DND-41 (cell line): ENCODE results near the gene RMC1.

Experiments used
- ATAC-seq: fragments of 200-7000 bp; cut with Tn5 transposase; 3 replicates; pipeline ENCODE4 v1.9.1; 2021; ENCODE audit warnings: low read depth; ENCODE audit not compliant: insufficient read depth
- DNase-seq: peaks from one replicate; pipeline ENCODE4 v3.0.0-alpha.2; 2020
- H2AFZ ChIP-seq: 2 replicates; pipeline ENCODE4 v1.6.0; 2012; ENCODE audit warnings: low read depth, low read length
- H3K27ac ChIP-seq: 2 replicates; pipeline ENCODE4 v1.5.1; 2012; ENCODE audit warnings: low read length, inconsistent platforms
- H3K27me3 ChIP-seq: fragments of 200-600 bp; sonication (generic); 2 replicates; pipeline ENCODE4 v1.6.0; 2012; ENCODE audit warnings: low read length, mild to moderate bottlenecking, inconsistent platforms; ENCODE audit not compliant: insufficient read depth, poor library complexity
- H3K36me3 ChIP-seq: 2 replicates; pipeline ENCODE4 v1.5.1; 2012; ENCODE audit warnings: low read length, inconsistent platforms; ENCODE audit not compliant: insufficient read depth
- H3K4me1 ChIP-seq: 2 replicates; pipeline ENCODE4 v1.5.1; 2012; ENCODE audit warnings: mild to moderate bottlenecking, low read length; ENCODE audit not compliant: insufficient read depth
- H3K4me2 ChIP-seq: 2 replicates; pipeline ENCODE4 v1.6.0; 2012; ENCODE audit warnings: mild to moderate bottlenecking, moderate library complexity, low read length, inconsistent platforms; ENCODE audit not compliant: insufficient read depth
- H3K4me3 ChIP-seq, 2 experiments: fragments of 200-600 bp in 1 of 2; shearing (Covaris generic) in 1 of 2; 2 replicates each; pipeline ENCODE4 v1.5.1; 2012 to 2016; ENCODE audit warnings: inconsistent platforms in 2 of 2, low read length in 2 of 2, mild to moderate bottlenecking in 2 of 2, low read depth in 1 of 2, moderate library complexity in 1 of 2
- H3K79me2 ChIP-seq: 2 replicates; pipeline ENCODE4 v1.6.0; 2012; ENCODE audit warnings: low read length, inconsistent platforms; ENCODE audit not compliant: insufficient read depth
- H3K9ac ChIP-seq: 2 replicates; pipeline ENCODE4 v1.6.0; 2012; ENCODE audit warnings: low read depth, mild to moderate bottlenecking, inconsistent platforms, low read length, moderate library complexity
- H3K9me3 ChIP-seq: 2 replicates; pipeline ENCODE4 v1.5.1; 2012; ENCODE audit warnings: low read length, moderate library complexity, mild to moderate bottlenecking, inconsistent platforms; ENCODE audit not compliant: insufficient read depth, severe bottlenecking
- H4K20me1 ChIP-seq: 2 replicates; pipeline ENCODE4 v1.6.0; 2012; ENCODE audit warnings: low read length; ENCODE audit not compliant: insufficient read depth
- EZH2 ChIP-seq: IDR thresholded peaks from 3 replicates; pipeline ENCODE4 v1.6.1; 2012; ENCODE audit warnings: borderline replicate concordance, low read depth, mild to moderate bottlenecking, moderate library complexity, low read length, inconsistent platforms; ENCODE audit not compliant: severe bottlenecking
- TF ChIP-seq, protein P1 (sequence below): IDR thresholded peaks from 2 replicates; pipeline ENCODE4 v1.5.1; 2012; ENCODE audit warnings: borderline replicate concordance, low read length, moderate library complexity, mild to moderate bottlenecking; ENCODE audit not compliant: poor library complexity, severe bottlenecking; ENCODE audit errors: extremely low read depth

The RMC1 gene

DNA sequence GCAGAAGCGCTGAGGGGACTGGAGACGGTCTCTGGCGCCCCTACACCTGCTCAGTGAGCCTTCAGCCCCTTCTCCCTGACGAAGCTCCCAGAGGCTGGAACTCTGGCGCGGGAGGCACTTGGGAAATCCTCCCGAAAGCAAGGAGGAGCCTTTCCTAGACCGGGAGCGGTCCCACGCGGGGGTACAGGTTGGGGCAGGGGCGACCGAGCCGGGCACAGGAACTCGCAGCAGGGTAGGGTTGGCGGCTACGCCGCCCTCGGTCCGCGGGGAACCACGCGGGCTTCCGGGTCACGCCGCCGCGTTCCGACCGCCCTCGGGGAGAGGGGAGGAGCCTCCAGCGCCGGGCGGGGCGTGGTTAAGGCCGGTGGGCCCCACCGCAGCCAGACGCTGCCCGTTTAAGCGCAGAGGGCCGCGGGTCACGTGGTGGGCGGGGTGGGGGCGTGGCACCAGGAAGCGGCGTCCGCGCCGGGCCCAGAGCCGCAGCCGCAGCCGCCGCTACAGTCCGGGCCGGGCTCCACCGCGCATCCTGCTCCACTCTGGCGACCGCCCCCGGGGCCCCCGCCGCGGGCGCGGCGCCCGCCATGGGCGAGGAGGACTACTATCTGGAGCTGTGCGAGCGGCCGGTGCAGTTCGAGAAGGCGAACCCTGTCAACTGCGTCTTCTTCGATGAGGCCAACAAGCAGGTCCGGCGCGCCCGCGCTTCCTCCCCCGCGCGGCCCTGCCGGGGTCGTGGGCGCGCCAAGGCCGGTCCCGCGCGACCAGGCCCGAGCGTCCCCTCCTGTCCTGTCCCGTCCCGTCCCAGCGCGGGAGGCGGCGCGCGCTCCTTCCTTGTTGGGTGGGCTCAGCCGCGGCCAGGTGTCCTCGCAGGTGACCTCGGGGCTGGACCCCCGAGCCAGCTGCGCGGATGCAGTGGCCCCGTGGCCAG, at the start of gene RMC1:
RMC1 (plus strand) TSS at position 474 of the 925 bp plus-strand sequence; CDS start at position 582, 108 bp downstream.
- peak within 1 kb of the TSS; percentile 95 for H3K9ac ChIP-seq
- peak; percentile 97 for DNase-seq
- H3K4me3 ChIP-seq = peak within 1 kb of the TSS; percentile 82 to 83
- H4K20me1 ChIP-seq = peaks cover 9% of the 10 kb centered on the region; the same call in 1 of the 2 replicates
- peaks cover 27% of the 10 kb centered on the region for H3K36me3 ChIP-seq
- peak within 1 kb of the TSS; percentile 99 for H2AFZ ChIP-seq
- TF ChIP-seq, protein P1, sequence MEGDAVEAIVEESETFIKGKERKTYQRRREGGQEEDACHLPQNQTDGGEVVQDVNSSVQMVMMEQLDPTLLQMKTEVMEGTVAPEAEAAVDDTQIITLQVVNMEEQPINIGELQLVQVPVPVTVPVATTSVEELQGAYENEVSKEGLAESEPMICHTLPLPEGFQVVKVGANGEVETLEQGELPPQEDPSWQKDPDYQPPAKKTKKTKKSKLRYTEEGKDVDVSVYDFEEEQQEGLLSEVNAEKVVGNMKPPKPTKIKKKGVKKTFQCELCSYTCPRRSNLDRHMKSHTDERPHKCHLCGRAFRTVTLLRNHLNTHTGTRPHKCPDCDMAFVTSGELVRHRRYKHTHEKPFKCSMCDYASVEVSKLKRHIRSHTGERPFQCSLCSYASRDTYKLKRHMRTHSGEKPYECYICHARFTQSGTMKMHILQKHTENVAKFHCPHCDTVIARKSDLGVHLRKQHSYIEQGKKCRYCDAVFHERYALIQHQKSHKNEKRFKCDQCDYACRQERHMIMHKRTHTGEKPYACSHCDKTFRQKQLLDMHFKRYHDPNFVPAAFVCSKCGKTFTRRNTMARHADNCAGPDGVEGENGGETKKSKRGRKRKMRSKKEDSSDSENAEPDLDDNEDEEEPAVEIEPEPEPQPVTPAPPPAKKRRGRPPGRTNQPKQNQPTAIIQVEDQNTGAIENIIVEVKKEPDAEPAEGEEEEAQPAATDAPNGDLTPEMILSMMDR = peak; percentile 45
- TF ChIP-seq EZH2 = no peak
- no peaks in the 10 kb centered on the region for H3K27me3 ChIP-seq
- ATAC-seq = peak; percentile 87
- H3K79me2 ChIP-seq = peaks cover 42% of the 10 kb centered on the region
- H3K27ac ChIP-seq = peak within 1 kb of the TSS; percentile 96
- peak within 1 kb of the TSS; percentile 90 for H3K4me2 ChIP-seq
- no peaks in the 10 kb centered on the region for H3K9me3 ChIP-seq
- peaks cover 46% of the 10 kb centered on the region for H3K4me1 ChIP-seq

DNA sequence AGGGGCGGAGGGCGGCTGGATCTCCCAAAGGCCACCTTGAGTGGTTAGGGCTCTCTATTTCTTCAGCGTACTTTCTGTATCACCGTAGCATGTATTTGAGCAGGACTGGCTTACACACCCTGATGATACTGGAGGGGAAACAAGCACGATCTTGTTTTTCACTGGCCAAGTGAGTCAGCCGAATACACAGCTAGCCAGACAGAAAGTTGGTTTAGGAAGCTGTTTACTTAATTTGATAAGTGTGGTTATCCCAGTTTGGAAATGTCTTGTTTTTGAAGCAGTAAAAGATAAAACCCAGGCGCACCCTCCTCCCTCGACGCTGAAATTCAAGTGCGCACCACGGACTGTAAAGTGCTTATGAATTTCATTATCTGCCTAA, 49.6 kb upstream of the RMC1 start:
- Histone ChIP-seq H3K4me2 (peak overlapping the region; percentile 83), H3K27me3 (no peaks in the 10 kb centered on the region), H4K20me1 (peaks cover 12% of the 10 kb centered on the region), H2AFZ (peak overlapping the region; percentile 90), H3K27ac (peak overlapping the region; percentile 67), H3K4me1 (peaks cover 47% of the 10 kb centered on the region), H3K9me3 (no peaks in the 10 kb centered on the region), H3K36me3 (peaks cover 8% of the 10 kb centered on the region), H3K79me2 (peaks cover 56% of the 10 kb centered on the region), H3K4me3 (peak overlapping the region; percentile 72 to 93), H3K9ac (peak overlapping the region; percentile 71)
- DNase-seq = no peak
- peak; percentile 54 for ATAC-seq
- TF ChIP-seq, protein P1 = no peak
- no peak for TF ChIP-seq EZH2

DNA sequence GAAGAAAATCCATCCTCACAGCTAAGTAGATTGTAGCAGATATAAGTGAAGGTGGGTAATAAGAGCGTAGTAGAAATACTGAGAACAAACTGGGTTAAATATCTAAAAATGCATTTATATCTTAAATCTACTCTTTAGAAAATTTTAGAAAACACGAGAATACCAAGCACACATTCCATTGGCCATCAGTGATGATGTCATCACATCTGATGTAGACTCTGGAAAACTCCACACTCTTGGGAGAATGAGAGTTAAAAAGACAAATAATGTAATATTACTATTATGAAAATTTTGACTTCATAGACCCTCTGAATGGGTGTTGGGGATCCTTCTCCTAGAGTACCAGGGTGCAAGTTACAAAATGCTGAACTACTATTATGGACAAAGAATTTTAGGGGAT, 46.5 kb upstream of the RMC1 start:
- Histone ChIP-seq H3K9me3 (no peaks in the 10 kb centered on the region), H3K4me1 (peaks cover 47% of the 10 kb centered on the region), H4K20me1 (peaks cover 38% of the 10 kb centered on the region), H3K27ac (no peak overlapping the region), H3K9ac (no peak overlapping the region), H2AFZ (no peak overlapping the region), H3K4me2 (peak overlapping the region; percentile 23; the same call in 1 of the 2 replicates), H3K79me2 (peaks cover 86% of the 10 kb centered on the region), H3K4me3 (no peak overlapping the region), H3K36me3 (peaks cover 14% of the 10 kb centered on the region), H3K27me3 (no peaks in the 10 kb centered on the region)
- ATAC-seq = no peak
- no peak for DNase-seq
- TF ChIP-seq, protein P1 = no peak
- no peak for TF ChIP-seq EZH2
